NK-92 treated with Interleukin-12 subunit alpha and Interleukin-12 subunit beta, amount 100 ng/mL, for 24 hours (cell line): Measurements from ENCODE around the gene TCF20.

Experiments used
- DNase-seq: peaks from one replicate; lab custom pipeline; 2025; lab: John Stamatoyannopoulos, UW

Gene TCF20

GRCh38 chr22:42282252-42282942 lies 11.9 kb upstream of the TCF20 start:
- DNase-seq = no peak

- no peak for DNase-seq
These were observed 11.3 kb upstream of the TCF20 start for GRCh38 chr22:42281706-42282251.

- no peak for DNase-seq
These were observed 10.8 kb upstream of the TCF20 start for GRCh38 chr22:42281284-42281683.

GRCh38 chr22:42280836-42281235 lies 10.4 kb upstream of the TCF20 start:
- DNase-seq = no peak

- no peak for DNase-seq
These were observed 9.7 kb upstream of the TCF20 start for GRCh38 chr22:42280140-42280539.

- no peak for DNase-seq
These were observed 9.1 kb upstream of the TCF20 start for GRCh38 chr22:42279425-42280020.

- DNase-seq = no peak
These were observed 7.7 kb upstream of the TCF20 start for GRCh38 chr22:42277988-42278776.

GRCh38 chr22:42277232-42277753 lies 6.8 kb upstream of the TCF20 start:
- no peak for DNase-seq

GRCh38 chr22:42275970-42276369 lies 5.5 kb upstream of the TCF20 start:
- no peak for DNase-seq

- no peak for DNase-seq
These were observed 4.7 kb upstream of the TCF20 start for GRCh38 chr22:42275176-42275575.

- no peak for DNase-seq
These were observed 3.5 kb upstream of the TCF20 start for GRCh38 chr22:42273855-42274451.

- DNase-seq = no peak
These were observed 2.1 kb upstream of the TCF20 start for GRCh38 chr22:42272431-42272999.

GRCh38 chr22:42271906-42272305 lies 1.5 kb upstream of the TCF20 start:
- DNase-seq = no peak

GRCh38 chr22:42271191-42271813 lies 849 bp upstream of the TCF20 start:
- no peak for DNase-seq

GRCh38 chr22:42270176-42270509 lies 310 bp downstream of the TCF20 start:
- peak; percentile 35 for DNase-seq

GRCh38 chr22:42269432-42270175 lies 849 bp downstream of the TCF20 start:
- DNase-seq = peak; percentile 71

- DNase-seq = no peak
These were observed 1.5 kb downstream of the TCF20 start for GRCh38 chr22:42268852-42269410.

GRCh38 chr22:42265321-42265720 lies 5.1 kb downstream of the TCF20 start:
- no peak for DNase-seq

- no peak for DNase-seq
These were observed 6.5 kb downstream of the TCF20 start for GRCh38 chr22:42263944-42264343.

GRCh38 chr22:42262964-42263363 lies 7.5 kb downstream of the TCF20 start:
- no peak for DNase-seq
